GM20431 (cell line): ENCODE measurements around the gene PLXNA2.

Source experiments
- in situ Hi-C: fragments of 300-500 bp; cut with MseI, MboI; formaldehyde crosslinking; loops from one replicate; pipeline ENCODE4 v1.15.0; 2020; ENCODE audit warnings: low sequenced_read_pairs; ENCODE audit not compliant: unreplicated experiment

Gene PLXNA2

DNA sequence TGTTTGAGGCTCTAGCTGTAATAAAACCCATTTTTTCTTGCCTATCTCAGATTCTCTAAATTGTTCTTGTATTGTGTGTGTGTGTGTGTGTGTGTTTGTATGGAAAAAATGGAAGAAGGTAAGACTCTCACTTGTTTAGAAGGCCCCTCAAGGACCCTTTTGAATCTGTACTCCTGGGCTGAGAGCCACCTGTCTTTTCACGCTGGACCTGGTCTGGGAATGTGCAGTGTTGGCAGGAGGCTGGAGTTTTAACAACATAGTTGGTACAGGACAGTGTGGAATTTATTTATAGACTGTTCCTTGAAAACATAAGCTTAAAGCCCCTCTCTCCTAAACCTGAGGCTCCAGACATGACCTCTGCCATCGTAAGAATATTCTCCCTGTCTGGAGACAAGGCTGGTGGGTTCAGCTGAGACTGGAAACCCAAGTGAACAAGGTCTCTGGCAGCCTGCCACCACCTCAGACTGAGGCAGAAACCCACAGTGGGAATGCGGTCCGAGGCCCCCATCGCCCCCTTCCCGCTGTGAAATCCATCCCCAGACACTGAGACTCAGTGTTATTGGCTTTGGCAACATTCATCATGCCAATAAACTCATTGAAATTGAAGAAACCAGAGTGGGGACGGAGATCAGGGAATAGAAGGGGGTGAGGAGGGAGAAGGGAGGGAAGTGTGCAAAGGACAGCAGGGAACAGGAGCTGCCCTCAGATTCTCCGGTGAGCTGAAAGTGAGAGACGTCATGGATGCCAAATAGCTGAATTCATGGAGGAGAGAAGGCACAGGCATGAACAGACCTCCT, 24.6 kb upstream of the PLXNA2 start:
- in situ Hi-C loops: no loop called here

DNA sequence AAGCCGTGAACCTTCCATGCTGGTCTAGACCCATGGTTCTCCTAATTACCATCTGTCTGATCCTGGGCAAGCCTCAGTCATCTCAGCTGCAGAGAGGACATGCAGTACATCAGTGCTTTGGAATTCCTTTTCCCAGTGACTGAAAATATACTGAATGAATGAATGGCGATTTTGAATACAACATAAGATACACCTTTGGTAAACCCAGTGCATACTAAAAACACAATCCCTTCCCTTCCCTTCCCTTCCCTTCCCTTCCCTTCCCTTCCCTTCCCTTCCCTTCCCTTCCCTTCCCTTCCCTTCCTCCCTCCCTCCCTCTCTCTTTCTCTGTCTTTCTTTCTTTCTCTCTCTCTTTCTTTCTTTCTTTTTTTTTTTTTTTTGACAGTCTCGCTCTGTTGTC, 21.3 kb upstream of the PLXNA2 start:
- in situ Hi-C loops: no loop called here

DNA sequence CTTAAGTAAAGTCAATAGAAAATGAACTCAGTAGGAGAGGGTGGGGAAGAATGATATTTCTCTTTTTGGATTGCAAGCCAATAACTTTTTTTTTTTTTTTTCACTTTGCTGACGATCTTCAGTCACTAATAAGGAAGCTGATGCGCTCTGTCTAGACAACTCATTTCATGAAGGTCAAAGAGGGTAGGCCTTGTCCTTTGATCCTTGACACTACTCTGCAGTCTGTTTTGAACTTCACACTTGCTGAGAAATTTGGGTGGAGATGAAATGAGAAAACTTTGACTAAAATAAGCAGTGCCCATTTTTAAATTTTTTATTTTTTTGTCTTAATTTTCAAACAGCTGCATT, 20.9 kb upstream of the PLXNA2 start:
- in situ Hi-C loops: no loop called here

DNA sequence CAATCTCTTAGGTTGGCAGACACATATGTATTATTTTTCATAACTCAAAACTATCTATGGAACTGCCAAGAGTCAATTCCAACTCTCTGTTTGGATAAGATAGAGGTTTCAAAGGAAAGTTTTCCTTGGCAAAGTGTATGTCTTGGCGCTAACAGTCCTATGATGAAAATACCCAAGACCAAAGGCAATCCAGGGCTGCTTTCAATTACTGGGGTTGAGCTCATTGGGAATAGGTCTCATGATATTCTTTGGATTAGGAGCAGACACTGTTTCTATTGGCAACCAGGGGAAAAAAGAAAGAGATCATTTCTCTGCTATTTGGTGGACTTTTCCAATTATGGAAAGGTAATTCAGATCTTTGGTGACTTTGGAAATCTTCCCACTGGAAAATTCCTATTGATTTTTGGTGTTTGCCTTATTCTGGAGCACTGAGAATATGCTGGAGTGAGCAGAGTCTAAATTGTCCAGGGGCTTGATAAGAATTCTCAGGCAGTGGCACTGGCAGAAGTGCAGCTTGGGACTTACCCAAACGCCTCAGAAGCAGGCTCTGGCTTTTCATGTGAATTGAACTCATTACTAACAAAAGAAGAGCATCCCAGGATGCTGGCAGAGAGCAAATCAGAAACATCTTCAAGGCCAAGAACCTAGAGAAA, 20.4 kb upstream of the PLXNA2 start:
- in situ Hi-C loops: no loop called here

DNA sequence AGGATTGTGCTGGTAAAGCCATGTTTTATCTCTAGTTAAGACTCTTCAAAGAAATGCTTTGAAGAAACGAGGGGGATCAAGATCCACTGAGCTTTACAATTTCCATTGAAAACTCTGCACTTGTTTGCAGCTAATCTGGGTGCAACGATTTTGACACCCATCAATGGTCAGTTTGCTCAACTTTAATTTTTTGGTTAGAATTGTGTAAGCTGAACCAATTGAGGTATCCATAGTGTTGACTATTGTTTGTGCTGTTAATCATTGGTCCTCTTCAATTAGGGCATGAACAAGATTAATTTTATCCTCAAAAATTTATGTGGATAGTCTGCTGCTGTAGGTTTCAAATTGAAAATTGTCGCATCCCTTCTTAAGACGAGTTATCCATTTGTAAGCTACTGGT, 17.7 kb upstream of the PLXNA2 start:
- in situ Hi-C loops: no loop called here

GRCh38 chr1:208258277-208258676, 14.1 kb upstream of the PLXNA2 start:
- in situ Hi-C loops: no loop called here

DNA sequence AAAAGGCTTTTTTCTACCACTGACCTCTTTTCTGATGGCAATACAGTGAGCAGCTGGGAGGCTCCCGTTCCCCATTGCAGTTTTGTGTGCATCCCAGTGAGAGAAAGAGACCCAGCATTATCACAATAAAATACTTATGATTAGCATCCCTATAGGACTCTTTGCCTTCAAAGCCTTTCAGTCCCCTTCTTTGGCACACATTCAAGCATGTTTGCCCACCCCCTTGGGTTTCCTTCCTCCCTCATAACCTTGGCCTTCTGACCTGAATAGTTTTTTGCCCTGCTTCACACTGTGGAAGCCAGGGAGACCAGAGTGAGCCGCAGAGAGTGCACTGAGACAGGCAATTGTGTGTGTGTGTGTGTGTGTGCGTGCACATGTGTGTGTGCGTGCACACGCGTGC, 13.2 kb upstream of the PLXNA2 start:
- in situ Hi-C loops: no loop called here

- in situ Hi-C loops: no loop called here
Measured at GRCh38 chr1:208256556-208256955, 12.4 kb upstream of the PLXNA2 start.

- in situ Hi-C loops: no loop called here
Measured at GRCh38 chr1:208256091-208256490, 11.9 kb upstream of the PLXNA2 start.

DNA sequence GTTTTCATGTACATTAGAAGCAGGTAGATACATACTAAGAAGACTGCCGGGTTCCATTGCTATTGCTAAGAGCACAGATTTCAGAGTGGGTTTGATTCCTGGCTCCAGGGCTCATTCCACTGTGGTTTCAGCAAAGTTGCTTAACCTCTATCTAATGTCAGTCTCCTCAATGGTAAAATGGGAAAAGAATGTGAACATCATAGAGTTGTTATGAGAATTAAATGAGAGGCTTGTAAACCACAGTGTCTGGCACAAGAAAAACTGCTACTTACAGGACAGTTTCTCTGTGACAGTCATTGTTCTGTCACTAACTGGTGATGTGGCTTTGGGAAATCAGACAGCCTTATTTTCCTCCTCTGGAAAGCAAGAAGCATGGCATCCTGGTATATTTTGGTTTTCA, 10.7 kb upstream of the PLXNA2 start:
- in situ Hi-C loops: no loop called here

- in situ Hi-C loops: no loop called here
Measured at GRCh38 chr1:208254376-208254775, 10.2 kb upstream of the PLXNA2 start.

- in situ Hi-C loops: no loop called here
Measured at GRCh38 chr1:208252836-208253576, 8.8 kb upstream of the PLXNA2 start.

GRCh38 chr1:208251911-208252835, 8.0 kb upstream of the PLXNA2 start:
- in situ Hi-C loops: no loop called here

DNA sequence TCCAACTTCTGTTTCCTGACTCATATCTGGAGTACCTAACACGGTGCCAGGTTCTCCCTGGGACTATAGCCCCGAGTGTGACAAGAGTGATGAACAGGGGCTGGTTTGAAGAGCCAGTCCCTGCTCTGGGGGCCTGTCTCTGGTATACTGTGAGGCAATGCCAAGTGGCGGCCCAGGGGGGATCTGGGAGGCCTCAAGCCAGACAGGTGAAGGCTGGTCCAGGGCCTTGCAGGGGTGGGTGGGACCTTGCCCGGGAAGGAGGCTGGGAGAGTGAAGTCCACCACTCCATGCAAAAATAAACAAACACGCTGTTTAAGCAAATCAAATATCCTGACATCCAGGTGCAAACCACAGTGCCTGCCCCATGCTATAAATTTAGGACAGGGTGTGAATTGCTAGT, 6.8 kb upstream of the PLXNA2 start:
- in situ Hi-C loops: no loop called here

GRCh38 chr1:208250613-208251012, 6.4 kb upstream of the PLXNA2 start:
- in situ Hi-C loops: no loop called here

DNA sequence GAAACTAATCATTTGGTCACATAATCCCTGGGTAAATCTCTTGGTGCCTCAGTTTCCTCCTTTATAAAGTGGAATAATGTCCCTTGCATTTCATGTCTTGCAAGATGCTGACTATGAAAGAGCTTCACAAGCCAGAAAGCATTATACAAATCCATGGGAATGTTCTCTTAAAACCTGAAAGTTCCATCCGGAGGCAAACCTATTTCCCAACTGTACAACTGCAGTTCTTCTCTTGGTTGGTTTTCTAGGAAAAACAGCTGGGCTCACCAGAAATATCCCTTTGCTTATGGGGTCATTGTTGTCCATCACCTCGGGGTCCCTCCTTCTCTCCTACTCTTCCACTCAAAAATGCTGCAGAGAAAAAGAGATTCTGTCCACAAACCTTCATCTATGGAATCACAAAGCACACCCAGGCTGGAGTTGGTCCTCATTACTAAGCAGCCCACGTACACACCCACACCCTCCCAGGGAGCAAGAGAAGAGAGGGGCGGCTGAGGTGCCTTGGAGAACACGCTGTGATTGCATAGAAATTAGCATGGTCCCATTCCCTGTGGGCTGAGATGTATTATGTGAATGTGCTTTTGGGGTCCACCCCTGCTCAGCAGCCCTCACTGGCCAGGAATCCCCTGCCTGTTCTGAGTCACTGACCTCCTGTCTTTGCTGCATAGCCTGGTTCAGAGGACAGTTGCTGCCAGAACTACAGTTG, 5.0 kb upstream of the PLXNA2 start:
- in situ Hi-C loops: no loop called here

GRCh38 chr1:208248307-208248801, 4.2 kb upstream of the PLXNA2 start:
- in situ Hi-C loops: no loop called here

GRCh38 chr1:208247696-208248095, 3.5 kb upstream of the PLXNA2 start:
- in situ Hi-C loops: no loop called here

GRCh38 chr1:208245185-208245705, 1.1 kb upstream of the PLXNA2 start:
- in situ Hi-C loops: no loop called here
